ENCODE data around the gene PCSK1N.

GRCh38 chrX:48791063-48791820 is 44.2 kb downstream of the PCSK1N start:
- no peak for TF ChIP-seq RCOR1 (IDR thresholded peaks at IDR 0.05; ENCODE audit: low read depth, low read length)
- TF ChIP-seq RFX5 (IDR thresholded peaks at IDR 0.05) = no peak
- TF ChIP-seq RAD21 (conservative IDR thresholded peaks at IDR 0.05 in 1 of 2, IDR thresholded peaks at IDR 0.05 in 1 of 2) = no peak

Measured in A549 (cell line).